ENCODE data around the gene RAB40B.
"Not testable (repeated sequence)": the region's sequence is repeated elsewhere in the genome, so short reads cannot be mapped to it uniquely, and the experiment has no call there.

The RAB40B gene

DNA sequence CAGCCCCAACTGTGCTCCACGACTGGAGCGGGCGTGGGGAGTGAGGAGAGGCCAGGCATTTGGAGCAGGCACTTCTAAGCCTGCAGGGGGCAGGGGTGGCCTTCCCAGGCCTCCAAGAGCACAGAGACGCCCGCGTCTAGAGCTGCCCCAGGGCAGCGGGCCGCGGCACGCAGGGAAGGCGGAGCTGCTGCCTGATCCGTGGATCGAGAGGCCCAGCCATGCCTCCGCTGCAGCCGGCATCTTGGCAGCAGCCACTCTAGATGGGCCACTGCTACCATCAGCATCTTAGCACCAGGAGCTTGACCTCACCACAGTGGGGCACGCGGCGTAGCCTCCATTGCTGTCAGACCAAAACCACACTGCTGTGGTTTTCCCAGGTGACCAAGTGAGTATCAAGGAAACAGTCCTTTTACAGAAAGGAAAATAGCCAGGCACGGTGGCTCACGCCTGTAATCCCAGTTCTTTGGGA is 29.8 kb downstream of the RAB40B start:
- DNase-seq (ENCODE audit: low read depth in 2 of 2, low spot score in 1 of 2): no peak

DNA sequence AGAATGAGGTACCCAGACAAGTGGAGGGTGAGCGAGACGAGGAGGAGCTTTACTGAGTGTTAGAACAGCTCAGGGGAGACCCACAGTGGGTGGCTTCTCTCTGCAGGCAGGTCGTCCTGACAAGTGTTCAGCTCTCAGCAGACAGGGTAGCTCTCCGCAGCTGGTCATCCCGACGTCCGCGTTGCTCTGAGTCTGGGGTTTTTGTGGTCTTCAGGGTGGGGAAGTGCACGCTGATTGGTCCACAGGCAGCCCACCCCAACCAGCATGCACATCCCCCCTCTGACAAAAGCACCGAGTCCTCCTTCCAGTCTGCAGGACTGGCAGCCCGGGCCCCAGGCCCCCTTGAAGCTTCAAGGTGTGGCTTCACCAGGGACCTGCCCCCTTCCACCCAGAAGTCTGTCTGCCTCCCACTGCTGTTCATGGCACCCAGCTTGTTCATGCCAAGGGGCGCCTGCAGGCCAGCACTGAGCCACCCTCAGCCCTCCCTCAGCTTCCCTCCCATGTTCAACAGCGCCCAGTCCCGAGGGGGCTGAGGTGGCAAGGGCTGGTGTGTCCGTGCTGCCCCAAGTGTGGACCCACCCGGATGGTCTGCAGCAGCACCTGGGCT is 30.4 kb downstream of the RAB40B start:
- no peak for DNase-seq (ENCODE audit: low read depth in 2 of 2, low spot score in 1 of 2)

DNA sequence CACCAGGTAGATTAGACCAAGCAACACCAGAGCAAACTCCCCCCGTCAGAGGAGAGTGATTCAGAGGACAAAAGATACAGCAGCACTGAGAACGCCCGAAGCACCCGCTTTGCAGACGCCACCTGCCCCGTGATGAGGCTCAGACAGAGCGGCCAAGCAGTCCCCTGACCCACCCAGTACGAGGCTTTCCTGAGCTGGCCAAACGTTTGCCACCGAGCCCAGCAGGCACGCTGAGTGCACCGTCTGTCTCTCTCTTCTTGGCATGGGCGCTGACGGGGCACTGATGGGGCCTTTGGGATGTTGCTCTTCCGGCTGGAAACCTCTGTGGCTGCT is 30.9 kb downstream of the RAB40B start:
- no peak for DNase-seq (ENCODE audit: low read depth in 2 of 2, low spot score in 1 of 2)

DNA sequence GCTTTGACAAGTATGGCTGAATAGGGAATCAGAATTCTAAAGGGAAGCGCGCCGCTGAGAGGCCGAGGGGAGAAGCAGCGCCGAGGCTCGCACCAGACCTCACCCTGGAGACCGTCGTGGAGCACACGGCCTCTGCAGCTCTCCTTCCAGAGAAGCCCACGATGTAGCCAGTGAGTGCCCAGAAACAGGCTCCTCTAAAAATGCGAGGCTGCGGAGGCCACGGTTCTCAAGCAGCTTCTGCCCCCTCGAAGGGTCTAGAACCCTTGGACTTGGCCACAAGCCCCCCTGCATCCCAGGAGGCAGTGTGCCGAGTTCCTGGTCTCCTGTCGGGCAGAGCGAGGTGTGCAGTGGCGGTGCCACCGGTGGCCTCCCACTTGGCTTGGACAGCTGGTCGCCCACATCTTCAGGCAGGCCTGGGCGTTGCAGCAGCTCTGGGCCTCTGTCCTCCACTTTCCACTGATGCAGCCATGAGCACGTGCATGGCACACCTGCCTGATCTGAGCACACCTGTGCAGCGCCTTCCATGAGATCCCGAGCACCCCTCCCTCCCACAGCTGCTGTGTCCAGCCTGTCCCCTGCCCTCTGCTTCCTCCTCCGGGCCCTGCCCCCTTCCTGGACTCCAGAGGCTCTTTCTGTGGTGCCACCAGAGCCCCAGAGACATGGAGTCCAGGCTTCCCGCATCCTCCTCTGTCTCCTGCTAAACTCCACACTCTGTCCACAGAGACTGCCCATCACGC is 31.4 kb downstream of the RAB40B start:
- DNase-seq (ENCODE audit: low read depth in 2 of 2, low spot score in 1 of 2): no peak

DNA sequence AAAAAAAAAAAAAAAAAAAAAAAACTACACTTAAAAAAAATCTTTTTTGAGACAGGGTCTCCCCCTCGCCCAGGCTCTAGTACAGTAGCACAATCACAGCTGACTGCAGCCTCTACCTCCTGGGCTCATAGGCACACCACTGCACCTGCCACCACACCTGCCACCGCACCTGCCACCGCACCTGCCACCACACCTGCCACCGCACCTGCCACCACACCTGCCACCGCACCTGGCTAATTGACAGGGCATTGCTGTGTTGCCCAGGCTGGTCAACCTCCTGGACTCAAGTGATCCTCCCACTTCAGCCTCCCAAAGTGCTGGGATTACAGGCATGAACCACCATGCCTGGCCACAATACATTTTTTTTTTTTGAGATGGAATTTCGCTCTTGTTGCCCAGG is 32.6 kb downstream of the RAB40B start:
- DNase-seq (ENCODE audit: low read depth in 2 of 2, low spot score in 1 of 2): no peak

GRCh38 chr17:82665217-82665616 is 33.3 kb downstream of the RAB40B start:
- no peak for DNase-seq (ENCODE audit: low read depth in 2 of 2, low spot score in 1 of 2)

DNA sequence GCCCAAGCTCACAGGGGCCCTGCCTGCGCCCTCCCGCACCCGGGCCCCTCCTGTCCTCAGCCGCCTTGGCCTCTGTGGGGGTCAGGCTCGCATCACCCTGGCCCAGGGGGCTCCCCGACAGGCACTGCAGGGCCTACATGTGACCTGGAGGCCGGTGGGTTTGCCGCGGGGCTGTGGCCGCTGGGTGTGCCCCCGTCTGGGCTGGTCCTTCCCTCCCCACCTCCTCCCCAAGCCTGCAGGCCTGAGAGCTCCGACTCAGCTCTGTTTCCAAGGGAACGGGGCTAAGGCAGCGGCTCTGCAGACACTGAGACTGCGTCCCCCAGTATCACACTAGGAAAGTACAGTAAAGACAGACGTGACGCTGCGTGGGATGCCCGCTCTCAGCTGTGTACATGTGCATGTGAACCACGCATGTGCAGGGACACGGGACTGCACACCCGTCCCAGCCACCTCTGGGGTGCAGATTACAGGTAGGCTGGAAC is 33.8 kb downstream of the RAB40B start:
- no peak for DNase-seq (ENCODE audit: low read depth in 2 of 2, low spot score in 1 of 2)

DNA sequence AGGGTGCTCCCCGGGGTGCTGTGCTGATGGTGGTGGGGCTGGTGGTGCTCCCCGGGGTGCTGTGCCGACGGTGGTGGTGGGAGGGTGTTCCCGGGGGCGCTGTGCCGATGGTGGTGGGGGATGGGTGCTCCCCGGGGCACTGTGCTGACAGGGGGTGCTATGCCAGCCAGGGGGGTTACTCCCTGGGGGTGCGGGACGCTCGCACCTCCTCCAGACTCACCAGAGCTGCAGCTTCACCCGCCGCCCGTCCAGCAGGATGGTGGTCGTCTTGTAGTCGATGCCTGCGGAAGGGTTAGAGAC is 34.3 kb downstream of the RAB40B start:
- no peak for DNase-seq (ENCODE audit: low read depth in 2 of 2, low spot score in 1 of 2)

- no peak for DNase-seq (ENCODE audit: low read depth in 2 of 2, low spot score in 1 of 2)
Observed at GRCh38 chr17:82663381-82664275, 34.9 kb downstream of the RAB40B start.

- DNase-seq (ENCODE audit: low read depth in 2 of 2, low spot score in 1 of 2): no peak
Observed at GRCh38 chr17:82662711-82663261, 35.7 kb downstream of the RAB40B start.

DNA sequence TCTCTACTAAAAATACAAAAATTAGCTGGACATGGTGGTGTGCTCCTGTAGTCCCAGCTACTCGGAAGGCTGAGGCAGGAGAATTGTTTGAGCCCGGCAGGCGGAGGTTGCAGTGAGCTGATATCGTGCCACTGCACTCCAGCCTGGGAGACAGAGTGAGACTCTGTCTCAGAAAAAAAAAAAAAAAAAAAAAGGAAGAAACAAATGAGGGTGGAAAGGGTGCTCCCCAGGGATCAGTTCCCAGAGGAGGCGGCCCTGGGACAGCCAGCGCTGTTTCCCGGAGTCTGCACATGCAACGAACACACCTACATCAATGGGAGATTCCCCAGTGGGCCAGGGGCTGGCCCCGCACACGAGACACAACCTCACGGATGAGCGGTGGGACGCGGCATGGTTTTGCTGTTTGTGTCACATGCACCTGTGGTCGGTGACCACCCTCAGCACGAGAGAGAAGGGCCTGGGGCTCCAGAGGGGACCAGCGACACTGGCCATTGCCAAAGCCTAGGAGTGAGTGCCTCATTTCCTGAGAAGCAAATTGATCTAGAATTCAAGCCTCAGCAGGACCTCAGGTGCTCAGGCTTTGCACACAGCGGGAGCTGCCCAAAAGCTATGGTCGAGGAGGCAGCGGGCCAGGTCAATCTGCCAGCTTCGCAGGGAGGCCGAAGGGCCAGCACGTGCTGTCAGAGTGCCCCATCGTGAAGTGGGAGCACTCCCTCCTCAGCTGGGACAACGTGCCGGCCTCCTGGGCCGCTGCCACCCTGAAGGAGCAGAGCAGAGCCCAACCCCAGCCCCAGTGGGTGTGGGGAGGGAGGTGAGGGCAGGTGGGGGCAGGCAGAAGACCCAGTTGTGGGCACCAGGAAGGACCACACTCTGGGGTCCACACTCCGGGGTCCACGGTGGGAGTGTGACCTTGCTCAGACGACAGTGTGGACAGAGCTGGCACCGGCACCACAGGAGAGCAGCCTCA is 36.5 kb downstream of the RAB40B start:
- no peak for DNase-seq (ENCODE audit: low read depth in 2 of 2, low spot score in 1 of 2)

GRCh38 chr17:82659886-82660285 is 38.6 kb downstream of the RAB40B start:
- no peak for DNase-seq (ENCODE audit: low read depth in 2 of 2, low spot score in 1 of 2)

DNA sequence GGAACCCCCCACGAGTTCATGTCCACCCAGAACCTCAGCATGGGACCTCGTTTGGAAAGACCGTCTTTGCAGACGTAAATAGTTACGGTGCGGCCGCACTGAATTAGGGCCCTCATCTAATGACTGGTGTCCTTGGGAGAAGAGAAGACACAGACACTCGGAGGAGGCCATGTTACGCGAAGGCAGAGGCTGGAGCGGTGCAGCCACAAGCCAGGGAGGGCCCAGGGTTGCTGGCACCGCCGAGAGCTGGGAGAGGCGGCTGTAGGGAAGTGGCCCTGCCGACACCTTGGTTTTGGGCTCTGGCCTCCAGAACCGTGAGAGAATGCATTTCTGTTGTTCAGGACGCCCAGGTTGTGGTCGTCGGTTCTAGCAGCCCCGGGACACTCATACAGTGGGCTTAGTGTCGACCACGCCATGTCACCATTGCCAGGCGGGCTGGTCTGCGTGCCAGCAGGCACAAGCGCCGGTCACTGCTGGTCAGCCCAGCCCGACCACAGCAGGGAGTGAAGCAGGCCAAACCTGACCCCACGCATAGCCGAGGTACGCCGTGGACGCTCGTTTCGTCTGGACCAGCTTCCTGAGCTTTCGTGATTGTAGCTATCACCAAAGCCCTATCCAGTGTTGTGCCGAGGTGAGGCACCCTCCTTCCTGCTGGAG is 39.6 kb downstream of the RAB40B start:
- no peak for DNase-seq (ENCODE audit: low read depth in 2 of 2, low spot score in 1 of 2)

DNA sequence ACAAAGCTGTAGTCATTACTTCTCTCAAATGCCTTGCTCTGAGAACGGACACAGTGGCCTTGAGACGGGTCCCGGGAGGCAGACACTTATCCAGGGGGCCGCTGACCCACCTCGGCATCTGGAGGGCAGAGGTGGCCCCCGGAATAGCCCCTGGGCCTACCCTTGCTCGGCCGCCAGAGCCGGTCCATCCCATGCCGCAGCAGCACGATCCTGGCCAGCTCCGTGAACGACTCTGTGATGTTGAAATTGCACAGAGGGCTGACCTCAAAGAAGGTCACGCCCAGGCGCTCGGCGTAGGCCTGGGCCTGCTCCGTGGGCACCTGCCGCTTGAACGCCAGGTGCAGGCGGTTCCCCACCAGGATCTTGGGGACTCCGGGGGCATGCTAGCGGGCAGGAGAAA is 40.2 kb downstream of the RAB40B start:
- DNase-seq (ENCODE audit: low read depth in 2 of 2, low spot score in 1 of 2): no peak

DNA sequence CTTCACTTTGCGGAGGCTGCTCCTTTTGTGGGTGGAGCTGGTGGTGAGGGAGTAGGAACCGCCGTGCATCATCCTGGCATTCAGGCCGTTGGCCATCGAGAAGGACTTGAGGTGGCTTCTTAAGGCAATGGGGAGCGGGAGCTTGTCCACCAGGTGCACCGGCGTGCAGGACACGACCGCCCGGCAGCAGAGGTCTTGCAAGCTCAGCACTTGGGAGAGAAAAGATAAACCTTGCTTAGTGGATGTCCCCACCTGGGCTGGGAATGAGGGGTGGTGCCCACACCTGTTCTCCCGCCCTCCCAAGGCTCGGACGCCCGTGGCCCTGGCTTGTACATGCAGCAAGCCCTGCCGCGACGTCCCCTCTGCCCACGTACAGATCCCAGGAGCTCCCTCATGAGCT is 40.6 kb downstream of the RAB40B start:
- no peak for DNase-seq (ENCODE audit: low read depth in 2 of 2, low spot score in 1 of 2)

DNA sequence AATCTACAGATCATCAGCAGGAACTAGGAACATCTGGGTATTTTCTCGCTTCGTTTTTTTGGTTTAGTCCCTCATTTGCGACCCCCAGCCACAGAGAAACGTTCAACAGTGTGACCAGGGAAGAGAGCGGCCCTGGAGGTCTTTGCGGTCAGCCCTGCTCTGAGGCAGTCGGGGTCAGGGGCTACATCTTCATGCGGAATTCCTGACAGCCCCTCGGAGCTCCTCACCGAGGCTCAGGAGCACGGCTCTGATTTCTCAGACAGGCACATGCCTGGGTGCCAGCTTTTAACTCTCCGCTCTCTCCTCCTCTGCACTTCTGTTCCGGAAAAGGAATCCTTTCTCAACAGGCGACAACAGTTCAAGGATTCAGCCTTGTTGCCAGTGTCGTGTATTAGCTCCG is 42.2 kb downstream of the RAB40B start:
- no peak for DNase-seq (ENCODE audit: low read depth in 2 of 2, low spot score in 1 of 2)

- DNase-seq (ENCODE audit: low read depth in 2 of 2, low spot score in 1 of 2): no peak
Observed at GRCh38 chr17:82655523-82655922, 43.0 kb downstream of the RAB40B start.

DNA sequence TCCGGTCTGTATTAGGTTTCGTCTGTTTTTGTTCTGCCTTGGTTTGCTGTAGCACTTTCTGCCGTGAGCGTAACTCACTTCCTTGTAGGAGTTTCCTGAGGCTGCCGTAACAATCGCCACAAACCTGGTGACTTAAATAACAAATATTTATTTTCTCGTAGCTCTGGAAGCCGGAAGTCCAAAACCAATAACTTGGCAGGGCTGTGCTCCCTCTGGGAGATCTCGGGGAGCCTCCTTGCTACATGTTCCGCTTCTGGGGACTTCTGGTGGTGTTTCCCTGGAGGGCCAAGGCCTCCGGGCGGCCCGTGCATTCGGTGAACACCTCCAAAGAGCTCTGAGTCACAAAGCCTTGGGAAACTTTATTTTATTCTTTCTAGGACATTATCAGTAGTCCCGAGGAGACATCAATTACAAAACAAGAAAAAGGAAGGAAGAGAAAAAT is 43.4 kb downstream of the RAB40B start:
- DNase-seq (ENCODE audit: low read depth in 2 of 2, low spot score in 1 of 2): no peak

DNA sequence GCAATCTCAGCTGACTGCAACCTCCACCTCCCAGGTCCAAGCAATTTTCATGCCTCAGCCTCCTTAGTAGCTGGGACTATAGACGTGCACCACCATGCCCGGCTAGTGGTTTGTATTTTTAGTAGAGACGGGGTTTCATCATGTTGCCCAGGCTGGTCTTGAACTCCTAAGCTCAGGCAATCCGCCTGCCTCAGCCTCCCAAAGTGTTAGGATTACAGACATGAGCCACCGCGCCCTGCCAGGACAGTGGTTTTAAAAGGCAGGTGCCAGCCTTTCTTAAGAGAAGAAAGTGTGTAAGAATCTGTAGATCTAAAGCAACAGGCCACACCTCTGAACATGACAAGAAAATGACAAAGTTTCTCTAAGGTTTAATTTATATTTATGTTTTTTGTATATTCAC is 43.9 kb downstream of the RAB40B start:
- not testable (repeated sequence) for DNase-seq (ENCODE audit: low read depth in 2 of 2, low spot score in 1 of 2)
